SU-DHL-6 (cell line): ENCODE results near the gene TRPV5.

ENCODE experiments used
- H2AFZ ChIP-seq: fragments of 200-600 bp; sonication (generic); 2 replicates; pipeline ENCODE4 v1.6.1; 2014; ENCODE audit warnings: low read depth, mild to moderate bottlenecking, moderate library complexity, mixed read lengths, antibody characterized with exemption, low read length; ENCODE audit not compliant: severe bottlenecking
- H3F3A ChIP-seq: fragments of 200-600 bp; shearing (Covaris generic); 2 replicates; pipeline ENCODE4 v1.6.0; 2016; ENCODE audit warnings: antibody characterized with exemption, mild to moderate bottlenecking; ENCODE audit not compliant: insufficient read depth
- H3K27ac ChIP-seq: fragments of 200-600 bp; sonication (generic); 2 replicates; pipeline ENCODE4 v1.5.1; 2016; ENCODE audit warnings: low read depth, mild to moderate bottlenecking, low read length, moderate library complexity, mixed read lengths
- H3K27me3 ChIP-seq: fragments of 200-600 bp; sonication (generic), shearing (Covaris generic); 2 replicates; pipeline ENCODE4 v1.6.0; 2014; ENCODE audit warnings: mild to moderate bottlenecking, low read length
- H3K36me3 ChIP-seq: fragments of 200-600 bp; sonication (generic); 2 replicates; pipeline ENCODE4 v1.6.1; 2014; ENCODE audit warnings: mild to moderate bottlenecking, low read length, mixed read lengths
- H3K4me2 ChIP-seq: fragments of 300-600, 200-600 bp; shearing (Covaris generic), sonication (generic); 2 replicates; pipeline ENCODE4 v1.6.0; 2014; ENCODE audit warnings: low read length, low read depth, mild to moderate bottlenecking; ENCODE audit not compliant: poor library complexity, severe bottlenecking
- H3K4me3 ChIP-seq: fragments of 200-600 bp; sonication (generic); 2 replicates; pipeline ENCODE4 v1.5.1; 2014; ENCODE audit warnings: antibody characterized with exemption, low read length, mild to moderate bottlenecking, mixed read lengths; ENCODE audit not compliant: insufficient read depth, poor library complexity, severe bottlenecking
- H3K79me2 ChIP-seq: fragments of 200-600 bp; sonication (generic); 2 replicates; pipeline ENCODE4 v1.6.1; 2014; ENCODE audit warnings: mild to moderate bottlenecking, low read length, moderate library complexity; ENCODE audit not compliant: insufficient read depth
- H3K9ac ChIP-seq: fragments of 200-600 bp; sonication (generic); 2 replicates; pipeline ENCODE4 v1.7.0; 2014; ENCODE audit warnings: mild to moderate bottlenecking, low read length
- H3K9me2 ChIP-seq: fragments of 200-600 bp; sonication (generic); replicated peaks from 2 replicates; pipeline ENCODE4 v1.6.1; 2014; ENCODE audit warnings: low read length; ENCODE audit not compliant: insufficient read depth
- H3K9me3 ChIP-seq: fragments of 200-600 bp; sonication (generic); 2 replicates; pipeline ENCODE4 v1.6.1; 2014; ENCODE audit warnings: low read length, mixed read lengths; ENCODE audit not compliant: insufficient read depth
- H4K20me1 ChIP-seq: fragments of 200-600 bp; sonication (generic); 2 replicates; pipeline ENCODE4 v1.6.1; 2014; ENCODE audit warnings: low read depth, mild to moderate bottlenecking, antibody characterized with exemption, low read length, moderate library complexity, mixed read lengths
- EZH2phosphoT487 ChIP-seq: fragments of 200-600 bp; sonication (generic), shearing (Covaris generic); conservative IDR thresholded peaks from 2 replicates; pipeline ENCODE4 v1.6.1; 2018; ENCODE audit warnings: mild to moderate bottlenecking, antibody characterized with exemption, low read length, moderate library complexity, mixed read lengths
- TF ChIP-seq, protein P1 (sequence below): fragments of 200-600 bp; sonication (generic); IDR thresholded peaks from one replicate; pipeline ENCODE4 v1.5.1; 2017; ENCODE audit warnings: antibody characterized with exemption, mild to moderate bottlenecking, low read length, moderate library complexity; ENCODE audit not compliant: insufficient read depth, poor library complexity, severe bottlenecking

TRPV5 gene

DNA sequence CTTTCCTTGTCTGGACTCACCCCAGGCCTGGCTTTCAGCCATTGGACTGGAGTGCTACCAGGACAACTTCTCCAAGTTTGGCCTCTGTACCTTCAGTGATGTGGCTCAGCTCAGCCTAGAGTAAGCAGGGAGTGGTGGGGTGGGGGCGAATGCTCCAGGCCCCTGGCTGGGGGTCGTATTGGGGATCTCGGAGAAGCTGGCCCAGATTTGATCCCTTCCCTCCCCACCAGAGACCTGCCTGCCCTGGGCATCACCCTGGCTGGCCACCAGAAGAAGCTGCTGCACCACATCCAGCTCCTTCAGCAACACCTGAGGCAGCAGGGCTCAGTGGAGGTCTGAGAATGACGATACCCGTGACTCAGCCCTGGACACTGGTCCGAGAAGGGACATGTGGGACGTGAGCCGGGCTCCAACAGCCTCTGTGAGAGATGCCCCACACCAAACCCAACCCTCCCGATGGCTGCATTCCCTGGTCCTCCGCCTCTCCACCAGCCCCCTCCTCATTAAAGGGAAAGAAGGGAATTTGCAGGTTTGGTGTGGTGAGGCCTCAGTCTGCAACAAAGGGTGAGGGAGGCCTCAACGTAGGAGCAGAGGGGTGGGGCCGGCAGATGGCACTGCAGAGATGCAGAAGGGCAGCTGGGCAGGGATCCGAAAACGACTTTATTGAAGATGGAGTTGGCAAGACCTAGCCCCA, 62.8 kb downstream of the TRPV5 start:
- Histone ChIP-seq H3F3A (no peaks in the 10 kb centered on the region), H3K27me3 (no peaks in the 10 kb centered on the region), H3K9me3 (no peaks in the 10 kb centered on the region), H3K27ac (no peak overlapping the region), H3K4me3 (no peak overlapping the region), H3K36me3 (no peaks in the 10 kb centered on the region), H3K79me2 (no peaks in the 10 kb centered on the region), H4K20me1 (no peaks in the 10 kb centered on the region), H3K9me2 (no peaks in the 10 kb centered on the region), H3K4me2 (no peak overlapping the region), H2AFZ (no peak overlapping the region), H3K9ac (no peak overlapping the region)
- TF ChIP-seq, protein P1, sequence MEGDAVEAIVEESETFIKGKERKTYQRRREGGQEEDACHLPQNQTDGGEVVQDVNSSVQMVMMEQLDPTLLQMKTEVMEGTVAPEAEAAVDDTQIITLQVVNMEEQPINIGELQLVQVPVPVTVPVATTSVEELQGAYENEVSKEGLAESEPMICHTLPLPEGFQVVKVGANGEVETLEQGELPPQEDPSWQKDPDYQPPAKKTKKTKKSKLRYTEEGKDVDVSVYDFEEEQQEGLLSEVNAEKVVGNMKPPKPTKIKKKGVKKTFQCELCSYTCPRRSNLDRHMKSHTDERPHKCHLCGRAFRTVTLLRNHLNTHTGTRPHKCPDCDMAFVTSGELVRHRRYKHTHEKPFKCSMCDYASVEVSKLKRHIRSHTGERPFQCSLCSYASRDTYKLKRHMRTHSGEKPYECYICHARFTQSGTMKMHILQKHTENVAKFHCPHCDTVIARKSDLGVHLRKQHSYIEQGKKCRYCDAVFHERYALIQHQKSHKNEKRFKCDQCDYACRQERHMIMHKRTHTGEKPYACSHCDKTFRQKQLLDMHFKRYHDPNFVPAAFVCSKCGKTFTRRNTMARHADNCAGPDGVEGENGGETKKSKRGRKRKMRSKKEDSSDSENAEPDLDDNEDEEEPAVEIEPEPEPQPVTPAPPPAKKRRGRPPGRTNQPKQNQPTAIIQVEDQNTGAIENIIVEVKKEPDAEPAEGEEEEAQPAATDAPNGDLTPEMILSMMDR: no peak
- no peak for TF ChIP-seq EZH2phosphoT487

DNA sequence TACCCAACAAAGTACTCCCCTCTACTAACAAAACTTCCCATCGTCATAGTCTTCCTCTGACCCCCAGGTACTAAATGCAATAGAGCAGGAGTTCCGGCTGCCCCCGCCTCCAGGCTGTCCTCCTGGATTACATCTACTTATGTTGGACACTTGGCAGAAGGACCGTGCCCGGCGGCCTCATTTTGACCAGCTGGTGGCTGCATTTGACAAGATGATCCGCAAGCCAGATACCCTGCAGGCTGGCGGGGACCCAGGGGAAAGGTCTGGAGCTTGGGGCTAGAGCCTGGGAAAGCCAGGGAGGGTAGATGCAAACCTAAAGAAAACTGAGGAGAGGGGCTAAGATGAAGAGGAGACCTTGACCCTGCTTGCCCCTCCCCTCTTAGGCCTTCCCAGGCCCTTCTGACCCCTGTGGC, 63.4 kb downstream of the TRPV5 start:
- Histone ChIP-seq H2AFZ (no peak overlapping the region), H3K79me2 (no peaks in the 10 kb centered on the region), H3K36me3 (no peaks in the 10 kb centered on the region), H3K9ac (no peak overlapping the region), H3K4me2 (no peak overlapping the region), H3F3A (no peaks in the 10 kb centered on the region), H4K20me1 (no peaks in the 10 kb centered on the region), H3K4me3 (no peak overlapping the region), H3K9me3 (no peaks in the 10 kb centered on the region), H3K9me2 (no peaks in the 10 kb centered on the region), H3K27me3 (no peaks in the 10 kb centered on the region), H3K27ac (no peak overlapping the region)
- TF ChIP-seq, protein P1: no peak
- TF ChIP-seq EZH2phosphoT487: no peak

DNA sequence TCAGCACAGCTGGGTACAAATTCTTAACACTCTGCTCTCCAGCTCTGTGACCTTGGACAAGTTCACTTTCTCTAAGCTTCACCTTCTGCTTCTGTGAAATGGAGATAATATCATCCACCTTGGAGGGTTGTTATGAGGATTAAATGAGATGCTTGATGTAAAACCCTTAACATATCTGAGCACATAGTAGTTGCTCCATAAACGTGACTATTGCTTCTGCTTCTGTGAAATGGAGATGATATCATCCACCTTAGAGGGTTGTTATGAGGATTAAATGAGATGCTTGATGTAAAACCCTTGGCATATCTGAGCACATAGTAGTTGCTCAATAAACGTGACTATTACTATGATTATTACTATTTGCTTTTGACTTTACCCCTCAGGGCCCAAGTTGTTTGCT, 64.1 kb downstream of the TRPV5 start:
- H3K9me2 ChIP-seq: no peaks in the 10 kb centered on the region
- TF ChIP-seq, protein P1: no peak
- no peak for TF ChIP-seq EZH2phosphoT487
- no peak overlapping the region for H3K4me2 ChIP-seq
- H3F3A ChIP-seq: no peaks in the 10 kb centered on the region
- no peaks in the 10 kb centered on the region for H3K79me2 ChIP-seq
- no peaks in the 10 kb centered on the region for H3K27me3 ChIP-seq
- no peak overlapping the region for H3K4me3 ChIP-seq
- H3K36me3 ChIP-seq: no peaks in the 10 kb centered on the region
- H3K9me3 ChIP-seq: no peaks in the 10 kb centered on the region
- H2AFZ ChIP-seq: no peak overlapping the region
- no peak overlapping the region for H3K27ac ChIP-seq
- H3K9ac ChIP-seq: no peak overlapping the region
- H4K20me1 ChIP-seq: no peaks in the 10 kb centered on the region
